Stimulated activated CD4-positive, alpha-beta T cell treated with anti-CD3 and anti-CD28 coated beads, Interleukin-15, amount 100 ng/mL, for 24 hours (primary cell): ENCODE measurements around the gene UGT8.

Source experiments
- DNase-seq: peaks from one replicate; pipeline ENCODE4 v3.0.0-alpha.2; 2020

The UGT8 gene

GRCh38 chr4:114694770-114695169, 96.2 kb downstream of the UGT8 start:
- DNase-seq, result no peak

- no peak for DNase-seq
Measured at GRCh38 chr4:114698231-114698630, 99.6 kb downstream of the UGT8 start.

GRCh38 chr4:114701491-114701890, 102.9 kb downstream of the UGT8 start:
- DNase-seq, result no peak

- no peak for DNase-seq
Measured at GRCh38 chr4:114717432-114717831, 118.8 kb downstream of the UGT8 start.

GRCh38 chr4:114725066-114725465, 126.5 kb downstream of the UGT8 start:
- no peak for DNase-seq

GRCh38 chr4:114727461-114727860, 128.9 kb downstream of the UGT8 start:
- DNase-seq, result no peak
